Measurements from ENCODE around the gene ENPP6. TPM values are rescaled to one million over a fixed set of nuclear protein-coding genes. Genes with fewer than 3 reads are reported as not detected.

The ENPP6 gene
- total and polyA plus RNA-seq, 2 of the 13 experiments (the other 11 are each of a cell fraction or from before 2014, with no cell fraction given): not detected

GRCh38 chr4:184104419-184105101 lies 113.1 kb downstream of the ENPP6 start (continued):
- TF ChIP-seq CTCF (CRISPR knock-in tag; IDR thresholded peaks at IDR 0.05) (no peak), ZFP41 (CRISPR knock-in tag; IDR thresholded peaks at IDR 0.05; ENCODE audit: borderline replicate concordance) (no peak), PAXIP1 (CRISPR knock-in tag; conservative IDR thresholded peaks at IDR 0.05) (peak; percentile 96), RELA (CRISPR knock-in tag; IDR thresholded peaks at IDR 0.05) (no peak), BRF2 (CRISPR knock-in tag; IDR thresholded peaks at IDR 0.05) (no peak), ZNF513 (CRISPR knock-in tag; conservative IDR thresholded peaks at IDR 0.05) (no peak), KDM5A (IDR thresholded peaks at IDR 0.05; ENCODE audit: borderline replicate concordance, low read length) (no peak), GRHL1 (CRISPR knock-in tag; conservative IDR thresholded peaks at IDR 0.05) (no peak), ZNF672 (CRISPR knock-in tag; IDR thresholded peaks at IDR 0.05) (no peak), ZNF282 (IDR thresholded peaks at IDR 0.05; ENCODE audit: partially characterized antibody) (no peak), ZNF629 (CRISPR knock-in tag; conservative IDR thresholded peaks at IDR 0.05) (no peak), RFX3 (CRISPR knock-in tag; IDR thresholded peaks at IDR 0.05) (no peak), PCBP1 (IDR thresholded peaks at IDR 0.05; ENCODE audit: borderline replicate concordance, low read depth, low read length) (no peak), ETV5 (CRISPR knock-in tag; IDR thresholded peaks at IDR 0.05; ENCODE audit: borderline replicate concordance) (no peak; the same call in 1 of the 2 replicates), ZFAT (CRISPR knock-in tag; conservative IDR thresholded peaks at IDR 0.05) (no peak)

Measured in HepG2 (cell line).